ENCODE data around the gene RC3H1. TPM values are rescaled to one million over a fixed set of nuclear protein-coding genes. Genes with fewer than 3 reads are reported as not detected.

RC3H1 gene
- total and polyA plus RNA-seq, 2 of the 13 experiments (the other 11 are each of a cell fraction or from before 2014, with no cell fraction given), result 11.2 to 19.6 TPM

DNA sequence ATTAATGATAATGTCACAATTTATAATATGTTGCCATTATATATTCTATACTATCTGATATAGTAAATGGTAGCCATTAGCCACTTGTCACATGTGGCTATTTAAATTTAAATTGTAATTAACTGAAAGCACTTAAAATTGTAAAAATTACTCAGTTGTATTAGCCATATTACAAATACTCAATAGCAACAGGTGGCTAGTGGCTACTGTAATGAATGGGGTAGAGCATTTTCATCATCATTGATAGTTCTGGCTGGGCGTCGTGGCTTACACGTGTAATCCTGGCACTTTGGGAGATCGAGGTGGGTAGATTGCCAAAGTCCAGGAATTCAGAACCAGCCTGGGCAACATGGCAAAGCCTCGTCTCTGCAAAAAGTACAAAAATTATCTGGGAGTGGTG lies 137.5 kb downstream of the RC3H1 start (continued):
- TF ChIP-seq, protein P1, sequence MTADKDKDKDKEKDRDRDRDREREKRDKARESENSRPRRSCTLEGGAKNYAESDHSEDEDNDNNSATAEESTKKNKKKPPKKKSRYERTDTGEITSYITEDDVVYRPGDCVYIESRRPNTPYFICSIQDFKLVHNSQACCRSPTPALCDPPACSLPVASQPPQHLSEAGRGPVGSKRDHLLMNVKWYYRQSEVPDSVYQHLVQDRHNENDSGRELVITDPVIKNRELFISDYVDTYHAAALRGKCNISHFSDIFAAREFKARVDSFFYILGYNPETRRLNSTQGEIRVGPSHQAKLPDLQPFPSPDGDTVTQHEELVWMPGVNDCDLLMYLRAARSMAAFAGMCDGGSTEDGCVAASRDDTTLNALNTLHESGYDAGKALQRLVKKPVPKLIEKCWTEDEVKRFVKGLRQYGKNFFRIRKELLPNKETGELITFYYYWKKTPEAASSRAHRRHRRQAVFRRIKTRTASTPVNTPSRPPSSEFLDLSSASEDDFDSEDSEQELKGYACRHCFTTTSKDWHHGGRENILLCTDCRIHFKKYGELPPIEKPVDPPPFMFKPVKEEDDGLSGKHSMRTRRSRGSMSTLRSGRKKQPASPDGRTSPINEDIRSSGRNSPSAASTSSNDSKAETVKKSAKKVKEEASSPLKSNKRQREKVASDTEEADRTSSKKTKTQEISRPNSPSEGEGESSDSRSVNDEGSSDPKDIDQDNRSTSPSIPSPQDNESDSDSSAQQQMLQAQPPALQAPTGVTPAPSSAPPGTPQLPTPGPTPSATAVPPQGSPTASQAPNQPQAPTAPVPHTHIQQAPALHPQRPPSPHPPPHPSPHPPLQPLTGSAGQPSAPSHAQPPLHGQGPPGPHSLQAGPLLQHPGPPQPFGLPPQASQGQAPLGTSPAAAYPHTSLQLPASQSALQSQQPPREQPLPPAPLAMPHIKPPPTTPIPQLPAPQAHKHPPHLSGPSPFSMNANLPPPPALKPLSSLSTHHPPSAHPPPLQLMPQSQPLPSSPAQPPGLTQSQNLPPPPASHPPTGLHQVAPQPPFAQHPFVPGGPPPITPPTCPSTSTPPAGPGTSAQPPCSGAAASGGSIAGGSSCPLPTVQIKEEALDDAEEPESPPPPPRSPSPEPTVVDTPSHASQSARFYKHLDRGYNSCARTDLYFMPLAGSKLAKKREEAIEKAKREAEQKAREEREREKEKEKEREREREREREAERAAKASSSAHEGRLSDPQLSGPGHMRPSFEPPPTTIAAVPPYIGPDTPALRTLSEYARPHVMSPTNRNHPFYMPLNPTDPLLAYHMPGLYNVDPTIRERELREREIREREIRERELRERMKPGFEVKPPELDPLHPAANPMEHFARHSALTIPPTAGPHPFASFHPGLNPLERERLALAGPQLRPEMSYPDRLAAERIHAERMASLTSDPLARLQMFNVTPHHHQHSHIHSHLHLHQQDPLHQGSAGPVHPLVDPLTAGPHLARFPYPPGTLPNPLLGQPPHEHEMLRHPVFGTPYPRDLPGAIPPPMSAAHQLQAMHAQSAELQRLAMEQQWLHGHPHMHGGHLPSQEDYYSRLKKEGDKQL (CRISPR knock-in tag; IDR thresholded peaks at IDR 0.05; ENCODE audit: low read depth), result no peak
- TF ChIP-seq PAF1 (CRISPR knock-in tag; IDR thresholded peaks at IDR 0.05), result no peak
- TF ChIP-seq ZXDC (CRISPR knock-in tag; IDR thresholded peaks at IDR 0.05), result no peak

Small RNAs within 50 kb of the gene (small RNA-seq; reads per million reads assigned to genes)
- gene RNA5SP67 (ENCODE audit: insufficient read depth in 2 of 3, insufficient read length in 3 of 3, low read depth in 2 of 3, low replicate concordance in 1 of 3), result 0 to 2.9 (median 0) reads per million in 3 experiments
- 0 to 0.33 (median 0.10) reads per million in 3 experiments for gene RNA5SP68 (ENCODE audit: insufficient read depth in 2 of 3, insufficient read length in 3 of 3, low read depth in 2 of 3, low replicate concordance in 1 of 3)

Other genes with a start within 250 kb of the RC3H1 start
- gene DARS2, start 197.7 kb downstream of the RC3H1 start, total RNA-seq (2016; rRNA removed; fragmentation: Illumina TruSeq; extraction: Trizol), result 27.7 and 45.4 TPM in 2 replicates
- gene DARS2, start 197.7 kb downstream of the RC3H1 start, polyA plus RNA-seq (2011; rRNA removed), result 14.3 and 17.6 TPM in 2 replicates
- 14.2 and 17.9 TPM in 2 replicates for gene CENPL, start 197.5 kb downstream of the RC3H1 start, total RNA-seq (2016; rRNA removed; fragmentation: Illumina TruSeq; extraction: Trizol)
- 2.4 and 4.4 TPM in 2 replicates for gene CENPL, start 197.5 kb downstream of the RC3H1 start, polyA plus RNA-seq (2011; rRNA removed)
- 184 and 352 TPM in 2 replicates for gene GAS5, start 154.4 kb downstream of the RC3H1 start, total RNA-seq (2016; rRNA removed; fragmentation: Illumina TruSeq; extraction: Trizol)
- gene GAS5, start 154.4 kb downstream of the RC3H1 start, polyA plus RNA-seq (2011; rRNA removed), result 687 and 738 TPM in 2 replicates
- gene ZBTB37, start 154.0 kb downstream of the RC3H1 start, total RNA-seq (2016; rRNA removed; fragmentation: Illumina TruSeq; extraction: Trizol), result 7.7 and 10.7 TPM in 2 replicates
- gene ZBTB37, start 154.0 kb downstream of the RC3H1 start, polyA plus RNA-seq (2011; rRNA removed), result 1.9 and 2.6 TPM in 2 replicates
- gene SERPINC1, start 105.0 kb downstream of the RC3H1 start, total RNA-seq (2016; rRNA removed; fragmentation: Illumina TruSeq; extraction: Trizol), result 107 and 205 TPM in 2 replicates
- 142 and 156 TPM in 2 replicates for gene SERPINC1, start 105.0 kb downstream of the RC3H1 start, polyA plus RNA-seq (2011; rRNA removed)
- gene RABGAP1L, start 137.2 kb upstream of the RC3H1 start, total RNA-seq (2016; rRNA removed; fragmentation: Illumina TruSeq; extraction: Trizol), result 22.6 and 27.8 TPM in 2 replicates
- 7.0 and 7.9 TPM in 2 replicates for gene RABGAP1L, start 137.2 kb upstream of the RC3H1 start, polyA plus RNA-seq (2011; rRNA removed)

Data from HepG2 (cell line).